Lower leg skin (tissue), 3 donors: ENCODE results near the gene CLTCL1.

Experiments
- CTCF ChIP-seq, 3 donors: fragments of 450-650 bp; IDR thresholded peaks; one replicate each; pipeline ENCODE4 v1.5.1; 2016; ENCODE audit warnings: antibody characterized with exemption in 3 of 3, mild to moderate bottlenecking in 3 of 3, moderate library complexity in 2 of 3
- POLR2A ChIP-seq, 2 donors: fragments of 450-650 bp; IDR thresholded peaks; one replicate each; pipeline ENCODE4 v1.6.1; 2016 to 2017; ENCODE audit warnings: antibody characterized with exemption in 2 of 2, mild to moderate bottlenecking in 1 of 2, moderate library complexity in 1 of 2

- TF ChIP-seq CTCF (IDR thresholded peaks at IDR 0.05) (no peak), POLR2A (IDR thresholded peaks at IDR 0.05) (no peak)
Observed at GRCh38 chr22:19193879-19194278, 97.6 kb downstream of the CLTCL1 start.
